ENCODE measurements around the gene MCTP1. TPM values are rescaled to one million over a fixed set of nuclear protein-coding genes. Genes with fewer than 3 reads are reported as not detected.

MCTP1 gene
- total and polyA plus RNA-seq, 8 donors: 4.4 to 55.1 (median 5.9) TPM

- no peak for DNase-seq
These were observed 428.6 kb downstream of the MCTP1 start for GRCh38 chr5:94856257-94856800.

GRCh38 chr5:94855543-94855942, 429.4 kb downstream of the MCTP1 start:
- H3K27me3 ChIP-seq: no peaks in the 10 kb centered on the region
- intact Hi-C loops (cut with DNase I): no loop called here
- no peak overlapping the region for H3K4me3 ChIP-seq
- H3K4me1 ChIP-seq: no peaks in the 10 kb centered on the region
- ATAC-seq: no peak
- TF ChIP-seq, protein P1, sequence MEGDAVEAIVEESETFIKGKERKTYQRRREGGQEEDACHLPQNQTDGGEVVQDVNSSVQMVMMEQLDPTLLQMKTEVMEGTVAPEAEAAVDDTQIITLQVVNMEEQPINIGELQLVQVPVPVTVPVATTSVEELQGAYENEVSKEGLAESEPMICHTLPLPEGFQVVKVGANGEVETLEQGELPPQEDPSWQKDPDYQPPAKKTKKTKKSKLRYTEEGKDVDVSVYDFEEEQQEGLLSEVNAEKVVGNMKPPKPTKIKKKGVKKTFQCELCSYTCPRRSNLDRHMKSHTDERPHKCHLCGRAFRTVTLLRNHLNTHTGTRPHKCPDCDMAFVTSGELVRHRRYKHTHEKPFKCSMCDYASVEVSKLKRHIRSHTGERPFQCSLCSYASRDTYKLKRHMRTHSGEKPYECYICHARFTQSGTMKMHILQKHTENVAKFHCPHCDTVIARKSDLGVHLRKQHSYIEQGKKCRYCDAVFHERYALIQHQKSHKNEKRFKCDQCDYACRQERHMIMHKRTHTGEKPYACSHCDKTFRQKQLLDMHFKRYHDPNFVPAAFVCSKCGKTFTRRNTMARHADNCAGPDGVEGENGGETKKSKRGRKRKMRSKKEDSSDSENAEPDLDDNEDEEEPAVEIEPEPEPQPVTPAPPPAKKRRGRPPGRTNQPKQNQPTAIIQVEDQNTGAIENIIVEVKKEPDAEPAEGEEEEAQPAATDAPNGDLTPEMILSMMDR (IDR thresholded peaks at IDR 0.05): no peak
- H3K36me3 ChIP-seq: no peaks in the 10 kb centered on the region
- no peak for DNase-seq
- no peaks in the 10 kb centered on the region for H3K9me3 ChIP-seq
- no peak overlapping the region for H3K27ac ChIP-seq

More at GRCh38 chr5:94856257-94856800, 428.6 kb downstream of the MCTP1 start:
- Histone ChIP-seq H3K4me1 (no peaks in the 10 kb centered on the region), H3K4me3 (no peak overlapping the region), H3K9me3 (no peaks in the 10 kb centered on the region), H3K27ac (no peak overlapping the region), H3K27me3 (no peaks in the 10 kb centered on the region), H3K36me3 (no peaks in the 10 kb centered on the region)
- intact Hi-C loops (cut with DNase I): no loop called here
- TF ChIP-seq, protein P1 (IDR thresholded peaks at IDR 0.05): no peak
- no peak for ATAC-seq

DNA sequence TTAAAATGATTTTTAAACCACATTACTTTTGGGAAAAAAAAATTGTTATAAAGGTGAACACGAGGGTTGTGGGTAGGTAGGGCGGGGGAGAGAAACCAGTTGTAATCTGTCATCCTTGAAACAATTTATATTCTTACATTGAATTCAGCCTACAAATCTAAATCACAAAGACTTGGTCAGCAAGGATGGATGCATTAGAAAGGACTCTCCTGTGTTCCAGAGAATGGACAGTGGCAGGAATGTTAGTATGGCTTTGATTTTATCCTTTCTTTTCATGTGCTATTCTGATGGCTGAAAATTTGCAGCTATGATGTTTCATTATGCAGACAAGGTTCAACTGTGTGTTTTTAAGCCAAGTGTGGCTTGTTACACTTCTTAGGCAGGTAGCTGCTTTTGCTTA, 431.8 kb downstream of the MCTP1 start:
- no peak overlapping the region for H3K4me3 ChIP-seq
- TF ChIP-seq, protein P1 (IDR thresholded peaks at IDR 0.05): no peak
- no peaks in the 10 kb centered on the region for H3K4me1 ChIP-seq
- no peaks in the 10 kb centered on the region for H3K27me3 ChIP-seq
- ATAC-seq: no peak
- no peak for DNase-seq
- H3K36me3 ChIP-seq: peaks cover 0 to 2% of the 10 kb centered on the region in 2 donors
- no peaks in the 10 kb centered on the region for H3K9me3 ChIP-seq
- intact Hi-C loops (cut with DNase I): no loop called here
- H3K27ac ChIP-seq: no peak overlapping the region

DNA sequence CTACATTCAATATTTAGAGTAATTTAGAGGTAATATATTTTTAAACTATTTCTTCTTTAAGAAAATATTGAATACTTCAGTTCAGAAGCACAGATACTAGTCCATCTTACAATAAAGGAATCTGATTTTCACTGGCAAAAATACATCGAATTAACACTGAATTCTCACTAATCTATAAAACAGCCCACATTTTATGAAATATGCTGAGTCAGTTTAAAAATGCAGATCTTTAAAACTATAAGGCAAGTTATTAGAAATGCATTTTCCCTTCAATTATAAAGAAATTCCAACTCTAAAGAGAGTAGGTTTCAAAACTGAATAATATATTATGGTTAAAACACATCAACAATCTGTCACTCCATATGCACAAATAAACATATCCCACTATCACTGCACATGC, 433.9 kb downstream of the MCTP1 start:
- H3K4me3 ChIP-seq: no peak overlapping the region
- ATAC-seq (no peak), DNase-seq (no peak)
- TF ChIP-seq, protein P1 (IDR thresholded peaks at IDR 0.05): no peak
- H3K36me3 ChIP-seq: peaks cover 0 to 15% of the 10 kb centered on the region in 2 donors
- intact Hi-C loops (cut with DNase I): no loop called here
- H3K4me1 ChIP-seq: no peaks in the 10 kb centered on the region
- no peaks in the 10 kb centered on the region for H3K9me3 ChIP-seq
- H3K27ac ChIP-seq: no peak overlapping the region
- H3K27me3 ChIP-seq: no peaks in the 10 kb centered on the region

DNA sequence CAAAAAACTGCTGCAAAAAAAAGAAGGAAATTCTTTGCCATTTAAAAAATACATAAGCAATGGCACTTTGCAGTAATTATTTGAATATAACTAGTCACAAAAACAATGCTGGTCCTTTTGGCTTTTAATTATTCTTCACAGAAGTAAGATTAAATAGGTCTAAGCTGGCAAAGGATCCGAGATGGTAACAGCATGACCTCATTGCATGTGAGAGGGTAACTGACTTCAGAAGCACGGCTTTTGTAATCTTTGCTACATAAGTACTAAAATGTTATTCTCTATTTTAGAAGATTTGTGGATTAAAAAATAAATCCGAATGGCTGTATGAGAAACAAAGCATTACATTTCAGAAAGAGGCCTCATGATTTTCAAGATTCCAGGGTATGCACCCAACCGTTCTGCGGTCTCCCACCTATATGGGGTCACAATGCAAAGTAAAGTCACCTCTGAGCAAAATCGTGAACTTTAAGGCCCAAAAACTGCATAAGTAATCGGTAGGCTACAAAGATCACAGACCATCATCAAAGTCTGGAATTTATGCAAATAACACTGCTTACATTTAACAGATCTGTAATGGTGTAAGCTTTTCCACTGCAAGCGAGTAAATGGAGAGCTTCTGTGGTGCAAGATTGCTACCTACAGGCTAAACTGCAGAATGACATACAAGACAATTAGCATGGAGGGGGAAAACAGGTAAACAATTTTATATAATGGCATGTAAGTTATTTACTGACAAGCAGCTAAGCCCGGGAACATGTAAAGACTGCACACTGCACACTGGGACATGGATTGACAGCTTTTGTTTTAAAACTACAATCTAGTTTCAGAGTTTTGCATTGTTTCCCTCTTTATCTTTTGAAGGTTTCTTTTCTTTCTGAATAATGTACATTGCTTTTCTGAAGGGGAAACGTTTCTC, 434.8 kb downstream of the MCTP1 start:
- ATAC-seq (peak; percentile 85), DNase-seq (peak in 2 of 4 donors; percentile 28 to 56)
- H3K36me3 ChIP-seq: peaks cover 0 to 20% of the 10 kb centered on the region in 2 donors
- no peaks in the 10 kb centered on the region for H3K27me3 ChIP-seq
- intact Hi-C loops (cut with DNase I): no loop called here
- no peak overlapping the region for H3K27ac ChIP-seq
- no peak overlapping the region for H3K4me3 ChIP-seq
- TF ChIP-seq, protein P1 (IDR thresholded peaks at IDR 0.05): peak; percentile 27 to 45
- no peaks in the 10 kb centered on the region for H3K9me3 ChIP-seq
- no peaks in the 10 kb centered on the region for H3K4me1 ChIP-seq
